Brain microvascular endothelial cell (primary cell): Measurements from ENCODE around the gene ATOSA.

Source experiments
- DNase-seq: peaks from one replicate; pipeline ENCODE4 v3.0.0-alpha.2; 2020
- H3K27ac ChIP-seq: fragments of 250-450 bp; sonication (Bioruptor Pico); 2 replicates; pipeline ENCODE4 v1.5.1; 2020; ENCODE audit warnings: mild to moderate bottlenecking, moderate library complexity
- H3K27me3 ChIP-seq: fragments of 250-450 bp; sonication (Bioruptor Pico); replicated peaks from 2 replicates; pipeline ENCODE4 v1.5.1; 2020; ENCODE audit warnings: mild to moderate bottlenecking
- H3K36me3 ChIP-seq: fragments of 250-450 bp; sonication (Bioruptor Pico); replicated peaks from 2 replicates; pipeline ENCODE4 v1.5.1; 2020; ENCODE audit warnings: mild to moderate bottlenecking
- H3K4me3 ChIP-seq: 2 replicates; pipeline ENCODE4 v1.5.1; 2011; ENCODE audit warnings: low read depth, mild to moderate bottlenecking, control low read depth, low read length, moderate library complexity
- CTCF ChIP-seq: IDR thresholded peaks from 2 replicates; pipeline ENCODE4 v1.5.1; 2011; ENCODE audit warnings: low read depth, mild to moderate bottlenecking, moderate library complexity, low read length, control low read depth, inconsistent platforms; ENCODE audit errors: missing control alignments
- in situ Hi-C: cut with HindIII; loops from 2 replicates; pipeline ENCODE4 v1.10.0; 2017; ENCODE audit warnings: low sequenced_read_pairs, low pct_ligation_motif_present

Gene ATOSA

GRCh38 chr15:52658955-52659354, 20.2 kb downstream of the ATOSA start:
- H3K36me3 ChIP-seq: peaks cover under 1% of the 10 kb centered on the region
- no peak for TF ChIP-seq CTCF
- in situ Hi-C loops: no loop called here
- no peak overlapping the region for H3K27ac ChIP-seq
- DNase-seq: no peak
- no peak overlapping the region for H3K4me3 ChIP-seq
- no peaks in the 10 kb centered on the region for H3K27me3 ChIP-seq

GRCh38 chr15:52657338-52657737, 21.9 kb downstream of the ATOSA start:
- in situ Hi-C loops: no loop called here
- Histone ChIP-seq H3K27me3 (no peaks in the 10 kb centered on the region), H3K36me3 (no peaks in the 10 kb centered on the region), H3K4me3 (no peak overlapping the region), H3K27ac (peak overlapping the region; percentile 81)
- TF ChIP-seq CTCF: no peak
- DNase-seq: peak; percentile 70

GRCh38 chr15:52656412-52656811, 22.8 kb downstream of the ATOSA start:
- in situ Hi-C loops: no loop called here
- Histone ChIP-seq H3K4me3 (no peak overlapping the region), H3K27ac (no peak overlapping the region), H3K36me3 (no peaks in the 10 kb centered on the region), H3K27me3 (no peaks in the 10 kb centered on the region)
- no peak for DNase-seq
- TF ChIP-seq CTCF: no peak

- Histone ChIP-seq H3K4me3 (no peak overlapping the region), H3K27me3 (no peaks in the 10 kb centered on the region), H3K36me3 (no peaks in the 10 kb centered on the region), H3K27ac (peak overlapping the region; percentile 94)
- DNase-seq: peak; percentile 86
- in situ Hi-C loops: no loop called here
- TF ChIP-seq CTCF: no peak
Measured at GRCh38 chr15:52653431-52653964, 25.7 kb downstream of the ATOSA start.

- TF ChIP-seq CTCF: no peak
- Histone ChIP-seq H3K27ac (peak overlapping the region; percentile 94), H3K36me3 (no peaks in the 10 kb centered on the region), H3K4me3 (no peak overlapping the region), H3K27me3 (no peaks in the 10 kb centered on the region)
- in situ Hi-C loops: no loop called here
- peak; percentile 66 for DNase-seq
Measured at GRCh38 chr15:52652984-52653383, 26.2 kb downstream of the ATOSA start.

- peak overlapping the region; percentile 94 for H3K27ac ChIP-seq
- in situ Hi-C loops: no loop called here
- no peak for TF ChIP-seq CTCF
Measured at GRCh38 chr15:52652286-52652685, 26.9 kb downstream of the ATOSA start.

More at GRCh38 chr15:52652286-52652685, 26.9 kb downstream of the ATOSA start:
- Histone ChIP-seq H3K27me3 (no peaks in the 10 kb centered on the region), H3K4me3 (no peak overlapping the region), H3K36me3 (no peaks in the 10 kb centered on the region)
- no peak for DNase-seq
